Sigmoid colon (tissue), 4 donors: Measurements from ENCODE around the gene SLFN13.

Experiments
- EP300 ChIP-seq, 4 donors: sonication (generic); formaldehyde crosslinking; IDR thresholded peaks; one replicate each; pipeline ENCODE4 v1.6.1; 2017; ENCODE audit warnings: antibody characterized with exemption in 4 of 4
- POLR2A ChIP-seq, 2 donors: fragments of 450-650 bp; IDR thresholded peaks; one replicate each; pipeline ENCODE4 v1.6.1; 2016; ENCODE audit warnings: antibody characterized with exemption in 2 of 2, mild to moderate bottlenecking in 2 of 2, moderate library complexity in 2 of 2
- TF ChIP-seq, protein P1 (sequence below), 4 experiments: fragments of 450-650 bp in 3 of 4; fragments of 200-600 bp in 1 of 4; IDR thresholded peaks; one replicate each; pipeline ENCODE4 v1.5.1; 2016 to 2019; ENCODE audit warnings: antibody characterized with exemption in 4 of 4, mild to moderate bottlenecking in 3 of 4, moderate library complexity in 2 of 4

- TF ChIP-seq, protein P1, sequence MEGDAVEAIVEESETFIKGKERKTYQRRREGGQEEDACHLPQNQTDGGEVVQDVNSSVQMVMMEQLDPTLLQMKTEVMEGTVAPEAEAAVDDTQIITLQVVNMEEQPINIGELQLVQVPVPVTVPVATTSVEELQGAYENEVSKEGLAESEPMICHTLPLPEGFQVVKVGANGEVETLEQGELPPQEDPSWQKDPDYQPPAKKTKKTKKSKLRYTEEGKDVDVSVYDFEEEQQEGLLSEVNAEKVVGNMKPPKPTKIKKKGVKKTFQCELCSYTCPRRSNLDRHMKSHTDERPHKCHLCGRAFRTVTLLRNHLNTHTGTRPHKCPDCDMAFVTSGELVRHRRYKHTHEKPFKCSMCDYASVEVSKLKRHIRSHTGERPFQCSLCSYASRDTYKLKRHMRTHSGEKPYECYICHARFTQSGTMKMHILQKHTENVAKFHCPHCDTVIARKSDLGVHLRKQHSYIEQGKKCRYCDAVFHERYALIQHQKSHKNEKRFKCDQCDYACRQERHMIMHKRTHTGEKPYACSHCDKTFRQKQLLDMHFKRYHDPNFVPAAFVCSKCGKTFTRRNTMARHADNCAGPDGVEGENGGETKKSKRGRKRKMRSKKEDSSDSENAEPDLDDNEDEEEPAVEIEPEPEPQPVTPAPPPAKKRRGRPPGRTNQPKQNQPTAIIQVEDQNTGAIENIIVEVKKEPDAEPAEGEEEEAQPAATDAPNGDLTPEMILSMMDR (IDR thresholded peaks at IDR 0.05), result no peak
- TF ChIP-seq POLR2A (IDR thresholded peaks at IDR 0.05) (no peak), EP300 (IDR thresholded peaks at IDR 0.05) (no peak)
These were observed 61.1 kb downstream of the SLFN13 start for GRCh38 chr17:35387496-35387895.
